Measurements from ENCODE around the gene NAV3.

NAV3 gene

DNA sequence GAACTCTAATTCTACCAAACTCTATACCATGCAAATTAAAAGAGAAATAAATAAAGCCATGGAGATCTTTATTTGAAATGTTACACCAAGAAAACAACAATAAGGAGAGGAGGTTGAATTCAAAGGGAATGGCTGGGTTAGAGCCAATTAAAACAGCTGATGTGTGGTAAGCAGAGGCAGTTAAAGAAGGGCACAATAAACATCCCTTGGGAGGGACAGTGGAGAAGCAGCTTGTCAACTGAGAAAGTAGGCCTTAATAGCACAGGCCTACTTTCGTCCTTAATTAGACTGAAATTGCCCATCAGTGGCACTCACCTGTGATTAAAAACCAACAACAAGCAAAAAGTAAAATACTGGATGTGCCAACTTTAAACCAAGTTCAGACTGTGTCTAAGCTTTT lies 16.3 kb upstream of the NAV3 start:
- Histone ChIP-seq H3K4me1 (ENCODE audit: control insufficient read depth in 2 of 2, insufficient read depth in 1 of 2, low read depth in 1 of 2, low read length in 2 of 2) (no peaks in the 10 kb centered on the region), H3K18ac (ENCODE audit: low read length) (no peak overlapping the region), H4K8ac (ENCODE audit: low read depth, low read length) (no peak overlapping the region), H3K79me1 (ENCODE audit: low read depth, low read length) (no peaks in the 10 kb centered on the region), H3K4me2 (ENCODE audit: insufficient read depth, low read length, poor library complexity, severe bottlenecking) (no peak overlapping the region), H2BK12ac (ENCODE audit: low read length) (no peak overlapping the region), H2AK5ac (ENCODE audit: low read depth, low read length) (no peak overlapping the region), H3K27me3 (ENCODE audit: control insufficient read depth in 3 of 3, insufficient read depth in 3 of 3, low read depth in 1 of 3, low read length in 3 of 3) (no peaks in the 10 kb centered on the region), H3K14ac (ENCODE audit: low read length) (no peak overlapping the region), H2BK120ac (ENCODE audit: low read depth, low read length) (no peak overlapping the region), H2AFZ (ENCODE audit: low read length) (no peak overlapping the region), H3K23ac (ENCODE audit: low read depth, low read length, poor library complexity) (no peak overlapping the region), H3K4me3 (ENCODE audit: low read length in 2 of 2) (no peak overlapping the region), H3K4ac (ENCODE audit: low read length) (no peak overlapping the region), H3K9ac (ENCODE audit: low read depth, low read length, poor library complexity) (no peak overlapping the region), H2BK5ac (ENCODE audit: low read length) (no peak overlapping the region), H2BK15ac (ENCODE audit: low read length) (no peak overlapping the region), H3K9me3 (replicated peaks in 1 of 2; ENCODE audit: control insufficient read depth in 2 of 2, insufficient read depth in 1 of 2, low read depth in 1 of 2, low read length in 2 of 2) (no peaks in the 10 kb centered on the region), H3K36me3 (replicated peaks in 1 of 2; ENCODE audit: control insufficient read depth in 2 of 2, insufficient read depth in 2 of 2, low read length in 2 of 2) (no peaks in the 10 kb centered on the region), H3K27ac (replicated peaks; ENCODE audit: low read length) (no peak overlapping the region), H4K91ac (ENCODE audit: low read depth, low read length, poor library complexity) (no peak overlapping the region)
- no CpG with 5 or more reads among the region's 1 CpG for WGBS, 2 donors (ENCODE audit: extremely low coverage in 2 of 2, insufficient read length in 2 of 2, insufficient replicate concordance in 1 of 2)
- no peak for DNase-seq (ENCODE audit: low spot score)

DNA sequence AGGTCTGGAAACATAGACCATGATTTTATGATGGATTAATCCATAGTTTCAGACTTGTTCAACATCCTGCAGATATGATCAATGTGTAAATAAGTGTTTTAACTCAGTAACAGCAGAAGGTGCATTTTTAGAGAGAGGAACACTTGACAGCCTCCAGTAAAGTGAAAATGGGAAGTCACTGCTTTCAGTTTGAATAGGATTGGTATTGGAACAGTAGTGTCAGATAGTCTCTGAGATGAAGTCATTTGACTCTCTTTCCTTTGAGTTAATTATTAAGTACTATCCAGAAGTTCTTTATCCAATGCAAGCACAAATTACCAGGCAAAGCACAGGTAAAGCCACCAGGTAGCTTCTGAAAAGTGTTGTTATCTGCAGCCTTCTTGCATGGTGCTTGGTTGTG lies 14.5 kb upstream of the NAV3 start:
- H3K23ac ChIP-seq (ENCODE audit: low read depth, low read length, poor library complexity) = no peak overlapping the region
- H4K91ac ChIP-seq (ENCODE audit: low read depth, low read length, poor library complexity) = no peak overlapping the region
- H2BK120ac ChIP-seq (ENCODE audit: low read depth, low read length) = no peak overlapping the region
- no peak overlapping the region for H3K4me3 ChIP-seq (ENCODE audit: low read length in 2 of 2)
- no peak overlapping the region for H2BK15ac ChIP-seq (ENCODE audit: low read length)
- H3K4ac ChIP-seq (ENCODE audit: low read length) = no peak overlapping the region
- H3K9ac ChIP-seq (ENCODE audit: low read depth, low read length, poor library complexity) = no peak overlapping the region
- no peak overlapping the region for H4K8ac ChIP-seq (ENCODE audit: low read depth, low read length)
- no peaks in the 10 kb centered on the region for H3K79me1 ChIP-seq (ENCODE audit: low read depth, low read length)
- no peaks in the 10 kb centered on the region for H3K36me3 ChIP-seq (replicated peaks in 1 of 2; ENCODE audit: control insufficient read depth in 2 of 2, insufficient read depth in 2 of 2, low read length in 2 of 2)
- H2AK5ac ChIP-seq (ENCODE audit: low read depth, low read length) = no peak overlapping the region
- no peak overlapping the region for H3K4me2 ChIP-seq (ENCODE audit: insufficient read depth, low read length, poor library complexity, severe bottlenecking)
- H3K4me1 ChIP-seq (ENCODE audit: control insufficient read depth in 2 of 2, insufficient read depth in 1 of 2, low read depth in 1 of 2, low read length in 2 of 2) = no peaks in the 10 kb centered on the region
- no peaks in the 10 kb centered on the region for H3K27me3 ChIP-seq (ENCODE audit: control insufficient read depth in 3 of 3, insufficient read depth in 3 of 3, low read depth in 1 of 3, low read length in 3 of 3)
- no peak overlapping the region for H2AFZ ChIP-seq (ENCODE audit: low read length)
- H3K18ac ChIP-seq (ENCODE audit: low read length) = no peak overlapping the region
- no peak overlapping the region for H2BK12ac ChIP-seq (ENCODE audit: low read length)
- no peak overlapping the region for H3K27ac ChIP-seq (replicated peaks; ENCODE audit: low read length)
- H3K14ac ChIP-seq (ENCODE audit: low read length) = no peak overlapping the region
- no peak for DNase-seq (ENCODE audit: low spot score)
- no peaks in the 10 kb centered on the region for H3K9me3 ChIP-seq (replicated peaks in 1 of 2; ENCODE audit: control insufficient read depth in 2 of 2, insufficient read depth in 1 of 2, low read depth in 1 of 2, low read length in 2 of 2)
- no peak overlapping the region for H2BK5ac ChIP-seq (ENCODE audit: low read length)

DNA sequence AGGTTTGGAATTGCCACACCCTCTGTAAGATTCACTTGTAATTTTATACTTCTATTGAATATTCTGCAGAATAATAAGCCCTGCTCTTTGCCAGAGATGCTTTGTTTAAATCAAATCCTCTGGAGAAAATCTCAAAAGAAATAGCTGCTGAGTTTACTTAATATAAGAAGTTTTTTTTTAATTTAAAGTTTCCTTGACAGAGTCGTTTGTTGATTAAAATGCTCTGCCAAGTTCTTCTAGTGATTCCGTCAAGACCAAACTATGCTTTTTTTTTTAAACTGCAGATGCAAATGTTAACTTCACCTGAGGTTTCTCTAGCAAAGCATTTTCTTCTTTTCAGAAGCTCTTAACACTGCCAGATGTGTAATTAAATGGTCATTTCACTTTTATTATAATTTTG lies 13.4 kb upstream of the NAV3 start:
- Histone ChIP-seq H3K4ac (ENCODE audit: low read length) (no peak overlapping the region), H3K79me1 (ENCODE audit: low read depth, low read length) (no peaks in the 10 kb centered on the region), H3K23ac (ENCODE audit: low read depth, low read length, poor library complexity) (no peak overlapping the region), H3K18ac (ENCODE audit: low read length) (no peak overlapping the region), H2BK15ac (ENCODE audit: low read length) (no peak overlapping the region), H3K4me1 (ENCODE audit: control insufficient read depth in 2 of 2, insufficient read depth in 1 of 2, low read depth in 1 of 2, low read length in 2 of 2) (no peaks in the 10 kb centered on the region), H2BK120ac (ENCODE audit: low read depth, low read length) (no peak overlapping the region), H3K4me3 (ENCODE audit: low read length in 2 of 2) (no peak overlapping the region), H3K36me3 (replicated peaks in 1 of 2; ENCODE audit: control insufficient read depth in 2 of 2, insufficient read depth in 2 of 2, low read length in 2 of 2) (no peaks in the 10 kb centered on the region), H4K8ac (ENCODE audit: low read depth, low read length) (no peak overlapping the region), H2BK5ac (ENCODE audit: low read length) (no peak overlapping the region), H4K91ac (ENCODE audit: low read depth, low read length, poor library complexity) (no peak overlapping the region), H3K4me2 (ENCODE audit: insufficient read depth, low read length, poor library complexity, severe bottlenecking) (no peak overlapping the region), H2AFZ (ENCODE audit: low read length) (no peak overlapping the region), H3K14ac (ENCODE audit: low read length) (no peak overlapping the region), H3K9me3 (replicated peaks in 1 of 2; ENCODE audit: control insufficient read depth in 2 of 2, insufficient read depth in 1 of 2, low read depth in 1 of 2, low read length in 2 of 2) (no peaks in the 10 kb centered on the region), H2BK12ac (ENCODE audit: low read length) (no peak overlapping the region), H3K27ac (replicated peaks; ENCODE audit: low read length) (no peak overlapping the region), H3K27me3 (ENCODE audit: control insufficient read depth in 3 of 3, insufficient read depth in 3 of 3, low read depth in 1 of 3, low read length in 3 of 3) (no peaks in the 10 kb centered on the region), H2AK5ac (ENCODE audit: low read depth, low read length) (no peak overlapping the region), H3K9ac (ENCODE audit: low read depth, low read length, poor library complexity) (no peak overlapping the region)
- DNase-seq (ENCODE audit: low spot score) = no peak
- no CpG with 5 or more reads among the region's 2 CpGs for WGBS, 2 donors (ENCODE audit: extremely low coverage in 2 of 2, insufficient read length in 2 of 2, insufficient replicate concordance in 1 of 2)

DNA sequence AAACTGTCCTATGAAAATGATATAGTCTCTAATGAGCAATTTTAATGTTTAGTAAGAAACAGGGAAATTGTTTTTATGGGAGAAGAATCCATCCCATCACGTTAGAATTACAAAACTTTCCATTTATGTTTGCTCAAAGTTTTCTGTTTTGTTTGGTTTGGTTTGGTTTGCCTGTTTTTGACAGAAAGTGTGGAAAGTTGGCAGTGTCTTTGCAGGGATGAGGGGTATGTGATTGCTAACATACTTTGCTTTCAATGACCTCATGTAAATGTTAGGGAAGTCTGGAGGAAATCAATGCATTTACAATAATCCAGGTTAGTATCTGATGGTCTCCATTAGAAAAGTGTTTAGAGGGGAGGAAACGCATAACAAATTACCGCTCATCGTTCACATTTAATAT lies 12.3 kb upstream of the NAV3 start:
- Histone ChIP-seq H3K4me2 (ENCODE audit: insufficient read depth, low read length, poor library complexity, severe bottlenecking) (no peak overlapping the region), H3K14ac (ENCODE audit: low read length) (no peak overlapping the region), H3K27me3 (ENCODE audit: control insufficient read depth in 3 of 3, insufficient read depth in 3 of 3, low read depth in 1 of 3, low read length in 3 of 3) (no peaks in the 10 kb centered on the region), H4K8ac (ENCODE audit: low read depth, low read length) (no peak overlapping the region), H4K91ac (ENCODE audit: low read depth, low read length, poor library complexity) (no peak overlapping the region), H3K18ac (ENCODE audit: low read length) (no peak overlapping the region), H3K4me3 (ENCODE audit: low read length in 2 of 2) (no peak overlapping the region), H2BK12ac (ENCODE audit: low read length) (no peak overlapping the region), H2AFZ (ENCODE audit: low read length) (no peak overlapping the region), H2BK5ac (ENCODE audit: low read length) (no peak overlapping the region), H3K4me1 (ENCODE audit: control insufficient read depth in 2 of 2, insufficient read depth in 1 of 2, low read depth in 1 of 2, low read length in 2 of 2) (no peaks in the 10 kb centered on the region), H3K9ac (ENCODE audit: low read depth, low read length, poor library complexity) (no peak overlapping the region), H3K27ac (replicated peaks; ENCODE audit: low read length) (no peak overlapping the region), H2BK120ac (ENCODE audit: low read depth, low read length) (no peak overlapping the region), H2BK15ac (ENCODE audit: low read length) (no peak overlapping the region), H3K79me1 (ENCODE audit: low read depth, low read length) (no peaks in the 10 kb centered on the region), H2AK5ac (ENCODE audit: low read depth, low read length) (no peak overlapping the region), H3K23ac (ENCODE audit: low read depth, low read length, poor library complexity) (no peak overlapping the region), H3K36me3 (replicated peaks in 1 of 2; ENCODE audit: control insufficient read depth in 2 of 2, insufficient read depth in 2 of 2, low read length in 2 of 2) (no peaks in the 10 kb centered on the region), H3K4ac (ENCODE audit: low read length) (no peak overlapping the region), H3K9me3 (replicated peaks in 1 of 2; ENCODE audit: control insufficient read depth in 2 of 2, insufficient read depth in 1 of 2, low read depth in 1 of 2, low read length in 2 of 2) (no peaks in the 10 kb centered on the region)
- WGBS, 2 donors (ENCODE audit: extremely low coverage in 2 of 2, insufficient read length in 2 of 2, insufficient replicate concordance in 1 of 2) = no CpG with 5 or more reads among the region's 4 CpGs
- no peak for DNase-seq (ENCODE audit: low spot score)

Measured in neuronal stem cell (in vitro differentiated cells).